Endometrial microvascular endothelial cells (primary cell): ENCODE measurements around the gene GATA6. TPM values are rescaled to one million over a fixed set of nuclear protein-coding genes. Genes with fewer than 3 reads are reported as not detected.

Experiments used
- total RNA-seq: library from RNA; depleted of rRNA; stranded (reverse); fragments of >200 nt; gene quantifications from one replicate; pipeline ENCODE4 v1.2.3, GENCODE V29; 2015; ENCODE audit errors: inconsistent ontology term

Gene GATA6
- total RNA-seq, 1 donor from 2014 or later, result 5.3 TPM

Other genes starting within 250 kb of the GATA6 start
- gene CTAGE1, start 248.3 kb downstream of the GATA6 start, total RNA-seq, result not detected